GM18511 (cell line): ENCODE results near the gene TAS2R14.

Experiments used
- ATAC-seq: cut with Tn5 transposase; IDR thresholded peaks from one replicate; pipeline ENCODE4 v1.9.1; 2021; ENCODE audit warnings: mild to moderate bottlenecking, moderate library complexity; ENCODE audit not compliant: unreplicated experiment

TAS2R14 gene

GRCh38 chr12:10909462-10909861, 29.6 kb downstream of the TAS2R14 start, which contains the start of gene TAS2R13:
TSS of gene TAS2R13 (minus strand) at chr12:10909562. CDS start at chr12:10909298, 264 bp downstream.
- no peak for ATAC-seq

- no peak for ATAC-seq
Measured at GRCh38 chr12:10904686-10905085, 34.4 kb downstream of the TAS2R14 start.

GRCh38 chr12:10901427-10901826, 37.6 kb downstream of the TAS2R14 start:
- ATAC-seq = no peak

GRCh38 chr12:10900972-10901371, 38.1 kb downstream of the TAS2R14 start:
- ATAC-seq = no peak

GRCh38 chr12:10900530-10900929, 38.5 kb downstream of the TAS2R14 start:
- no peak for ATAC-seq

- no peak for ATAC-seq
Measured at GRCh38 chr12:10896854-10897253, 42.2 kb downstream of the TAS2R14 start.

- ATAC-seq = no peak
Measured at GRCh38 chr12:10891937-10892336, 47.1 kb downstream of the TAS2R14 start.

- no peak for ATAC-seq
Measured at GRCh38 chr12:10889226-10889625, 49.8 kb downstream of the TAS2R14 start.
